HFFc6 (cell line): ENCODE measurements around the gene TYMP. TPM values are rescaled to one million over a fixed set of nuclear protein-coding genes. Genes with fewer than 3 reads are reported as not detected.

Experiments
- DNase-seq: peaks from one replicate; pipeline ENCODE4 v3.0.0-alpha.2; 2018
- H3K27ac Mint-ChIP-seq: 2 replicates; pipeline ENCODE4 v1.8.0; 2020; ENCODE audit warnings: mild to moderate bottlenecking, mixed read lengths
- H3K27me3 Mint-ChIP-seq: 2 replicates; pipeline ENCODE4 v1.8.0; 2021; ENCODE audit warnings: mild to moderate bottlenecking, moderate library complexity, mixed read lengths; ENCODE audit not compliant: insufficient read depth
- H3K36me3 Mint-ChIP-seq: 2 replicates; pipeline ENCODE4 v1.8.0; 2021; ENCODE audit warnings: low read depth, mixed read lengths
- H3K4me1 Mint-ChIP-seq: 2 replicates; pipeline ENCODE4 v1.8.0; 2020; ENCODE audit warnings: low read depth, mixed read lengths
- H3K4me3 Mint-ChIP-seq: 2 replicates; pipeline ENCODE4 v1.8.0; 2020; ENCODE audit warnings: mild to moderate bottlenecking, moderate library complexity, mixed read lengths
- H3K9me3 Mint-ChIP-seq: 2 replicates; pipeline ENCODE4 v1.8.0; 2020; ENCODE audit warnings: mild to moderate bottlenecking, mixed read lengths
- CTCF ChIP-seq: fragments of 200-600 bp; sonication (generic); IDR thresholded peaks from 2 replicates; pipeline ENCODE4 v1.5.0; 2021; ENCODE audit warnings: antibody characterized with exemption, mild to moderate bottlenecking
- total RNA-seq, 6 experiments: library from RNA; stranded (reverse); fragmentation: NEBNext Ultra II Directional; extraction: Animal tissue kit (Norgen Biotek cat#: 25700); gene quantifications; 2 replicates in 1 of 6; 3 replicates in 5 of 6; pipeline ENCODE4 v1.2.3, GENCODE V29; 2021

Gene TYMP
- total RNA-seq, 6 experiments from 2014 or later = 0.95 to 2.1 (median 1.3) TPM

GRCh38 chr22:50571264-50572175 lies 41.7 kb upstream of the TYMP start:
- no peaks in the 10 kb centered on the region for H3K9me3 Mint-ChIP-seq
- DNase-seq = no peak
- H3K4me3 Mint-ChIP-seq = no peak overlapping the region
- no peaks in the 10 kb centered on the region for H3K36me3 Mint-ChIP-seq
- H3K27ac Mint-ChIP-seq = no peak overlapping the region
- peaks cover 8% of the 10 kb centered on the region for H3K27me3 Mint-ChIP-seq
- H3K4me1 Mint-ChIP-seq = no peaks in the 10 kb centered on the region
- TF ChIP-seq CTCF = no peak

DNA sequence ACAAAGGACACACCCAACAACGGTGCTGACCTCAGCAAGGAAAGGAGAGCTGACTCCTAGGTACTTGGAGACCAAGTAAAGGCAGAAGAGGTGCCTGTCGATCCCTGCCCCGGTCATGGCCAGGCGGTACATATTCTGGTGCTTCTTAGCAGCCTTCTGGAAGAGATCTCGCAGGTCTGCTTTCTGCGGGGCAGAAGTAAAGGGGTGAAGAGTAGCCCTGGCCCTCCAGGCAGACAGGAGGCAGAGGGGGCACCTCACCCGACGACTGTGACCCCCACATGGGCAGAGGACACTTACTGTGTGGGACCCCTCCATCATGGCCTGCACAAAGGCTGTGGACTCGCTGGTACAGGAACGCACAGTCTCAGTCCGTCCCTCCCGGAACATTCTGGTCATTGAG lies 41.0 kb upstream of the TYMP start:
- Mint-ChIP-seq H3K4me1 (no peaks in the 10 kb centered on the region), H3K27me3 (peaks cover 8% of the 10 kb centered on the region), H3K4me3 (no peak overlapping the region), H3K9me3 (no peaks in the 10 kb centered on the region), H3K27ac (no peak overlapping the region), H3K36me3 (no peaks in the 10 kb centered on the region)
- no peak for DNase-seq
- no peak for TF ChIP-seq CTCF

DNA sequence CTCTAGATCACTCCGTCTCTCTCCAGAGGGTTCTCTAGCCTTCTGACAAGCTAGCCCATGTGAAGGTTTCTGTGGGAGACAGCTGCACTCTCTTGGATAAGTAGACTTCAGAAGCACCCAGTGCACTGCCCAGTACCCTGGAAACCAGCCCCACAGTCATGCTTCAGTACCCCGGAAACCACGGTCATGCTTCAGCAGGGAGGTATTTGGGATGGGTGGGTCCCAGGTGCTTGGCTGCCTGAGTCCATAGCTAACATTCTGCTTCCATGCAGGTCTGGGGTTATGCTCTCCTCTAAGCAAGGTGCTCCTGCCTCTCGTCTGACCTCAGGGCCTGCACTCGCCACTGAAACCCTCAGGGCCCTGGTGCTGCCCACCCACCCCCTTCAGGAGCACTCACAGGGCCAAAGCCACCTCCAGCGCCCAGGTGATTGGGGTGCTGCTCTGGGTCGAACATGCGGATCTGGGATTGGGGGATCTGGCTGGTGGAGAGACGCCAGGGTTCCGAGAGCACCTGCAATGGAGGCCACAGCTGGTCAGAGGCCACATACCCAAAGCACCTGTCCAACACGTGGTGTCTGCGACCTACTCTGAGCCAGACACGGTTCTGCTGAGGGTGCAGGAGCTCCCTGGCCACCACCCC lies 40.2 kb upstream of the TYMP start:
- no peaks in the 10 kb centered on the region for H3K36me3 Mint-ChIP-seq
- H3K9me3 Mint-ChIP-seq = no peaks in the 10 kb centered on the region
- H3K27me3 Mint-ChIP-seq = peaks cover 10% of the 10 kb centered on the region
- H3K4me3 Mint-ChIP-seq = no peak overlapping the region
- H3K27ac Mint-ChIP-seq = no peak overlapping the region
- no peaks in the 10 kb centered on the region for H3K4me1 Mint-ChIP-seq
- no peak for DNase-seq
- no peak for TF ChIP-seq CTCF

GRCh38 chr22:50569041-50569459 lies 39.2 kb upstream of the TYMP start:
- Mint-ChIP-seq H3K4me1 (no peaks in the 10 kb centered on the region), H3K4me3 (no peak overlapping the region), H3K9me3 (no peaks in the 10 kb centered on the region), H3K36me3 (no peaks in the 10 kb centered on the region), H3K27ac (no peak overlapping the region), H3K27me3 (peaks cover 9% of the 10 kb centered on the region)
- no peak for TF ChIP-seq CTCF
- no peak for DNase-seq

GRCh38 chr22:50568626-50569025 lies 38.8 kb upstream of the TYMP start:
- no peaks in the 10 kb centered on the region for H3K36me3 Mint-ChIP-seq
- no peak for DNase-seq
- no peak overlapping the region for H3K27ac Mint-ChIP-seq
- H3K4me1 Mint-ChIP-seq = peaks cover under 1% of the 10 kb centered on the region; the same call in 1 of the 2 replicates
- TF ChIP-seq CTCF = no peak
- no peaks in the 10 kb centered on the region for H3K9me3 Mint-ChIP-seq
- peaks cover 9% of the 10 kb centered on the region for H3K27me3 Mint-ChIP-seq
- no peak overlapping the region for H3K4me3 Mint-ChIP-seq
